DMS 273 treated with DMSO at 0.1 percent for 48 hours (cell line): ENCODE results near the gene MAP10.

Source experiments
- DNase-seq: peaks from one replicate; lab custom pipeline; 2025; lab: John Stamatoyannopoulos, UW

The MAP10 gene

GRCh38 chr1:232798920-232799319 lies 6.3 kb upstream of the MAP10 start:
- DNase-seq: no peak

GRCh38 chr1:232806186-232806510 lies 932 bp downstream of the MAP10 start:
- DNase-seq: no peak

- no peak for DNase-seq
Measured at GRCh38 chr1:232810856-232811255, 5.6 kb downstream of the MAP10 start.

GRCh38 chr1:232812560-232812959 lies 7.3 kb downstream of the MAP10 start:
- no peak for DNase-seq

- no peak for DNase-seq
Measured at GRCh38 chr1:232813097-232813496, 7.9 kb downstream of the MAP10 start.

GRCh38 chr1:232813760-232814159 lies 8.5 kb downstream of the MAP10 start:
- no peak for DNase-seq

- DNase-seq: no peak
Measured at GRCh38 chr1:232816324-232816723, 11.1 kb downstream of the MAP10 start.

- DNase-seq: no peak
Measured at GRCh38 chr1:232818040-232818439, 12.8 kb downstream of the MAP10 start.

GRCh38 chr1:232820431-232820830 lies 15.2 kb downstream of the MAP10 start:
- no peak for DNase-seq

- no peak for DNase-seq
Measured at GRCh38 chr1:232822530-232822929, 17.3 kb downstream of the MAP10 start.

- no peak for DNase-seq
Measured at GRCh38 chr1:232826318-232826717, 21.1 kb downstream of the MAP10 start.

GRCh38 chr1:232830661-232831060 lies 25.4 kb downstream of the MAP10 start:
- DNase-seq: no peak

- no peak for DNase-seq
Measured at GRCh38 chr1:232831895-232832294, 26.7 kb downstream of the MAP10 start.

GRCh38 chr1:232834066-232834465 lies 28.9 kb downstream of the MAP10 start:
- peak; percentile 32 for DNase-seq

GRCh38 chr1:232835166-232835565 lies 29.9 kb downstream of the MAP10 start:
- no peak for DNase-seq

GRCh38 chr1:232837087-232837486 lies 31.9 kb downstream of the MAP10 start:
- no peak for DNase-seq

GRCh38 chr1:232841823-232842565 lies 36.8 kb downstream of the MAP10 start:
- no peak for DNase-seq

- no peak for DNase-seq
Measured at GRCh38 chr1:232844791-232845190, 39.6 kb downstream of the MAP10 start.

- no peak for DNase-seq
Measured at GRCh38 chr1:232845406-232845955, 40.3 kb downstream of the MAP10 start.

- DNase-seq: no peak
Measured at GRCh38 chr1:232851532-232851931, 46.3 kb downstream of the MAP10 start.

- peak; percentile 75 for DNase-seq
Measured at GRCh38 chr1:232853994-232854797, 49.0 kb downstream of the MAP10 start.

- DNase-seq: no peak
Measured at GRCh38 chr1:232854798-232855159, 49.6 kb downstream of the MAP10 start.

- no peak for DNase-seq
Measured at GRCh38 chr1:232856541-232856940, 51.3 kb downstream of the MAP10 start.
